CD4-positive, alpha-beta T cell (primary cell): Measurements from ENCODE around the gene STK32C. TPM values are rescaled to one million over a fixed set of nuclear protein-coding genes. Genes with fewer than 3 reads are reported as not detected.
A peak's percentile ranks its signal among the peaks of the same experiment; 100 is the strongest.

ENCODE experiments used
- ATAC-seq: fragments of 200-7000 bp; cut with Tn5 transposase; one replicate; pipeline ENCODE4 v1.10.0; 2022; ENCODE audit warnings: mild to moderate bottlenecking; ENCODE audit not compliant: poor library complexity
- CTCF ChIA-PET: fragments of 350-600 bp; sonication (Branson Sonifier 250); formaldehyde crosslinking; loops from one replicate; lab custom pipeline; 2021; ENCODE audit warnings: antibody characterized with exemption, inconsistent platforms; lab: Charles Lee
- POLR2A ChIA-PET: fragments of 350-600 bp; sonication (Branson Sonifier 250); formaldehyde crosslinking; loops from one replicate; lab custom pipeline; 2021; ENCODE audit warnings: antibody characterized with exemption, inconsistent platforms; lab: Charles Lee
- DNase-seq, 14 experiments: peaks; one replicate each; pipeline ENCODE4 v3.0.0-alpha.2; 2013 to 2020; ENCODE audit warnings: mixed read lengths in 2 of 14
- H3K27ac ChIP-seq, 2 donors: one replicate each; pipeline versions ENCODE4 v1.5.1 to v1.7.0; 2013; ENCODE audit warnings: low read length in 2 of 2, low read depth in 1 of 2, mild to moderate bottlenecking in 1 of 2
- H3K27me3 ChIP-seq, 2 experiments: 1 replicate in 1 of 2; 2 replicates in 1 of 2; pipeline versions ENCODE4 v1.6.1 to v1.7.0; 2013; ENCODE audit warnings: low read length in 2 of 2, control low read depth in 1 of 2, mild to moderate bottlenecking in 1 of 2, moderate library complexity in 1 of 2; ENCODE audit not compliant: insufficient read depth in 2 of 2, control insufficient read depth in 1 of 2
- H3K36me3 ChIP-seq: one replicate; pipeline ENCODE4 v1.6.1; 2013; ENCODE audit warnings: low read length, control low read depth; ENCODE audit not compliant: insufficient read depth
- H3K4me1 ChIP-seq: one replicate; pipeline ENCODE4 v1.6.1; 2013; ENCODE audit warnings: low read length, control low read depth; ENCODE audit not compliant: insufficient read depth
- H3K4me3 ChIP-seq: one replicate; pipeline ENCODE4 v1.5.1; 2013; ENCODE audit warnings: mild to moderate bottlenecking, low read length, moderate library complexity
- H3K9me3 ChIP-seq, 2 experiments: 1 replicate in 1 of 2; 2 replicates in 1 of 2; pipeline versions ENCODE4 v1.6.1 to v1.7.0; 2013; ENCODE audit warnings: low read length in 2 of 2, mild to moderate bottlenecking in 2 of 2, control low read depth in 1 of 2, moderate library complexity in 1 of 2; ENCODE audit not compliant: control insufficient read depth in 1 of 2, insufficient read depth in 1 of 2
- H3K27ac Mint-ChIP-seq: one replicate; pipeline ENCODE4 v1.8.0; 2020; ENCODE audit warnings: mixed read lengths
- H3K27me3 Mint-ChIP-seq: one replicate; pipeline ENCODE4 v1.8.0; 2021; ENCODE audit warnings: mixed read lengths
- H3K36me3 Mint-ChIP-seq: one replicate; pipeline ENCODE4 v1.8.0; 2021; ENCODE audit warnings: low read depth, mixed read lengths
- H3K4me1 Mint-ChIP-seq: one replicate; pipeline ENCODE4 v1.8.0; 2021; ENCODE audit warnings: low read depth, mixed read lengths
- H3K4me3 Mint-ChIP-seq: one replicate; pipeline ENCODE4 v1.8.0; 2020; ENCODE audit warnings: mild to moderate bottlenecking, mixed read lengths
- H3K9me3 Mint-ChIP-seq: one replicate; pipeline ENCODE4 v1.8.0; 2020; ENCODE audit warnings: mixed read lengths
- CTCF ChIP-seq: fragments of 200-600 bp; IDR thresholded peaks from one replicate; pipeline ENCODE4 v1.8.0; 2022; ENCODE audit warnings: antibody characterized with exemption, mild to moderate bottlenecking
- intact Hi-C, 2 experiments: fragments of 100-400 bp; cut with DNase I in 1 of 2; cut with micrococcal nuclease in 1 of 2; formaldehyde crosslinking; loops; one replicate each; pipeline versions ENCODE4 v1.15.1 to v1.9.0; 2023 to 2025; cut with DNase I, micrococcal nuclease
- total RNA-seq, 174 experiments: library from RNA in 2 of 174; stranded (reverse) in 2 of 174; gene quantifications; one replicate each; pipeline ENCODE4 v1.2.3 and lab custom pipeline; 2021 to 2026

Gene STK32C
- total RNA-seq, 2 experiments from 2014 or later = 4.9 to 5.2 TPM

DNA sequence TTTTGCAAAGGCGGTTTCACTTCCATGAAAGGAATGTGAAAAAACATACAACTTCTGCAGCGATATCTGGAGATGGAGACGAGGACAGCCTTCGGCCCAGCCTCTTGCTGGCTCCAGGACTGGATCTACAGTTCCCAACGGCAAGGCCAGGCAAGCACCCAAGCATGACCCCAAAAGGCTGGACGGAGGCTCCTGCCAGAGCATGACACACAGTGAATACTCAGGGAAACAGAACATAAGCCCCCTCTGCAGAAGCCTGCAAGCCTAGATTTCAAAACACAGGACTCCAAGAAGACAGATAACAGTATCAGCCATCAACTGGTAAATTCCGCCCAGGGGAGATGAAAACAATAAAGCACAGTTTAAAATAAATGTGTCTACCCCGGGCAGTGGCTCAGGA, 21.0 kb upstream of the STK32C start:
- CTCF ChIA-PET = no interaction called here
- Histone ChIP-seq H3K36me3 (peaks cover 3% of the 10 kb centered on the region), H3K4me3 (no peak overlapping the region), H3K4me1 (peaks cover 38% of the 10 kb centered on the region), H3K9me3 (peaks cover 0 to 3% of the 10 kb centered on the region in 2 experiments), H3K27ac (no peak overlapping the region), H3K27me3 (no peaks in the 10 kb centered on the region)
- Mint-ChIP-seq H3K4me3 (peak overlapping the region; percentile 48), H3K4me1 (peaks cover 70% of the 10 kb centered on the region), H3K27me3 (no peaks in the 10 kb centered on the region), H3K36me3 (peaks cover 55% of the 10 kb centered on the region), H3K27ac (peak overlapping the region; percentile 65), H3K9me3 (no peaks in the 10 kb centered on the region)
- DNase-seq = no peak
- intact Hi-C loops = no loop called here
- no peak for ATAC-seq
- no peak for TF ChIP-seq CTCF
- POLR2A ChIA-PET = no interaction called here

GRCh38 chr10:132328106-132328505, 20.4 kb upstream of the STK32C start:
- peaks cover 7% of the 10 kb centered on the region for H3K36me3 ChIP-seq
- Mint-ChIP-seq H3K4me3 (peak overlapping the region; percentile 80), H3K36me3 (peaks cover 55% of the 10 kb centered on the region), H3K27me3 (no peaks in the 10 kb centered on the region), H3K27ac (peak overlapping the region; percentile 65), H3K4me1 (peaks cover 66% of the 10 kb centered on the region), H3K9me3 (no peaks in the 10 kb centered on the region)
- H3K9me3 ChIP-seq = peaks cover 0 to 3% of the 10 kb centered on the region in 2 experiments
- intact Hi-C loops = no loop called here
- no peak for TF ChIP-seq CTCF
- H3K4me1 ChIP-seq = peaks cover 38% of the 10 kb centered on the region
- ChIA-PET POLR2A (no interaction called here), CTCF (no interaction called here)
- ATAC-seq (no peak), DNase-seq (no peak)
- no peak overlapping the region for H3K4me3 ChIP-seq
- no peak overlapping the region for H3K27ac ChIP-seq
- H3K27me3 ChIP-seq = no peaks in the 10 kb centered on the region

DNA sequence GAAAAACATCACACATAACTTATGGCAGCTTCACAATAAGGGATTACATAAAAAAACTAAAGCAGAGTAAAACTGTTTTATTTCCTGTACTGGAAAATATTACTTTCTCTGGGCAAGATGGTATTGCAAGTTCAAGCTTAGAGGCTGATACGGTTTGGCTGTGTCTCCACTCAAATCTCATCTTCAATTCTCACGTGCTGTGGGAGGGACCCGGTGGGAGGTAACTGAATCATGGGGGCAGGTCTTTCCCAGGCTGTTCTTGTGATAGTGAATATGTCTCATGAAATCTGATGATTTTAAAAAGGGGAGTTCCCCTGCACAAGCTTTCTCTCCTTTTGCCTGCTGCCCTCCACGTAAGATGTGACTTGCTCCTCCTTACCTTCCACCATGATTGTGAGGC, 19.2 kb upstream of the STK32C start:
- H3K27me3 Mint-ChIP-seq = no peaks in the 10 kb centered on the region

More for the DNA sequence above, 19.2 kb upstream of the STK32C start:
- DNase-seq = no peak
- H3K36me3 ChIP-seq = peaks cover 7% of the 10 kb centered on the region
- Mint-ChIP-seq H3K9me3 (no peaks in the 10 kb centered on the region), H3K36me3 (peaks cover 49% of the 10 kb centered on the region), H3K4me3 (peak overlapping the region; percentile 51), H3K27ac (peak overlapping the region; percentile 40), H3K4me1 (peaks cover 57% of the 10 kb centered on the region)
- intact Hi-C loops = no loop called here
- no peaks in the 10 kb centered on the region for H3K27me3 ChIP-seq
- ChIA-PET POLR2A (no interaction called here), CTCF (interaction anchor here (1.3 kb wide), 1 partner anchor 11 kb away, joined by 3 read pairs; no protein-coding TSS in a partner anchor)
- TF ChIP-seq CTCF = no peak
- ATAC-seq = no peak
- H3K9me3 ChIP-seq = peaks cover 0 to 3% of the 10 kb centered on the region in 2 experiments
- peaks cover 31% of the 10 kb centered on the region for H3K4me1 ChIP-seq
- H3K4me3 ChIP-seq = no peak overlapping the region
- no peak overlapping the region for H3K27ac ChIP-seq
